Mucosa of rectum (tissue), 2 donors: ENCODE data around the gene IL31.

Experiments
- H3K27ac ChIP-seq, 2 donors: one replicate each; pipeline ENCODE4 v1.7.0; 2013; ENCODE audit warnings: inconsistent platforms in 2 of 2, low read depth in 2 of 2, low read length in 2 of 2
- H3K27me3 ChIP-seq, 2 donors: one replicate each; pipeline ENCODE4 v1.7.0; 2013; ENCODE audit warnings: low read length in 2 of 2; ENCODE audit not compliant: control insufficient read depth in 2 of 2, insufficient read depth in 2 of 2
- H3K36me3 ChIP-seq, 2 donors: one replicate each; pipeline ENCODE4 v1.7.0; 2013; ENCODE audit warnings: low read length in 2 of 2; ENCODE audit not compliant: control insufficient read depth in 2 of 2, insufficient read depth in 2 of 2
- H3K4me1 ChIP-seq, 2 donors: one replicate each; pipeline ENCODE4 v1.7.0; 2013; ENCODE audit warnings: low read length in 2 of 2, mild to moderate bottlenecking in 1 of 2; ENCODE audit not compliant: control insufficient read depth in 2 of 2, insufficient read depth in 2 of 2
- H3K4me3 ChIP-seq, 2 donors: one replicate each; pipeline ENCODE4 v1.7.0; 2013; ENCODE audit warnings: low read length in 2 of 2
- H3K9ac ChIP-seq, 2 donors: one replicate each; pipeline ENCODE4 v1.7.0; 2013; ENCODE audit warnings: low read length in 2 of 2, low read depth in 1 of 2, mild to moderate bottlenecking in 1 of 2
- H3K9me3 ChIP-seq, 2 donors: one replicate each; pipeline ENCODE4 v1.7.0; 2013; ENCODE audit warnings: low read length in 2 of 2; ENCODE audit not compliant: control insufficient read depth in 2 of 2
- donor health status: healthy.
- donor health status: Normal muscosa, but diverticular disease.

Gene IL31

GRCh38 chr12:122141911-122142725, 31.9 kb downstream of the IL31 start:
- Histone ChIP-seq H3K9me3 (no peaks in the 10 kb centered on the region), H3K27me3 (no peaks in the 10 kb centered on the region), H3K27ac (no peak overlapping the region), H3K4me3 (no peak overlapping the region), H3K9ac (no peak overlapping the region), H3K4me1 (no peaks in the 10 kb centered on the region), H3K36me3 (peaks cover 51 to 67% of the 10 kb centered on the region in 2 donors)

- Histone ChIP-seq H3K9ac (no peak overlapping the region), H3K4me3 (no peak overlapping the region), H3K9me3 (no peaks in the 10 kb centered on the region), H3K36me3 (peaks cover 59 to 74% of the 10 kb centered on the region in 2 donors), H3K4me1 (no peaks in the 10 kb centered on the region), H3K27ac (no peak overlapping the region), H3K27me3 (no peaks in the 10 kb centered on the region)
These were observed 33.4 kb downstream of the IL31 start for GRCh38 chr12:122140467-122141257.

GRCh38 chr12:122139941-122140340, 34.1 kb downstream of the IL31 start:
- no peaks in the 10 kb centered on the region for H3K27me3 ChIP-seq
- H3K4me3 ChIP-seq: no peak overlapping the region
- H3K9me3 ChIP-seq: no peaks in the 10 kb centered on the region
- no peak overlapping the region for H3K9ac ChIP-seq
- no peak overlapping the region for H3K27ac ChIP-seq
- H3K4me1 ChIP-seq: no peaks in the 10 kb centered on the region
- H3K36me3 ChIP-seq: peaks cover 67 to 82% of the 10 kb centered on the region in 2 donors

GRCh38 chr12:122139266-122139665, 34.8 kb downstream of the IL31 start:
- no peaks in the 10 kb centered on the region for H3K27me3 ChIP-seq
- H3K9me3 ChIP-seq: no peaks in the 10 kb centered on the region
- peaks cover 68 to 84% of the 10 kb centered on the region in 2 donors for H3K36me3 ChIP-seq
- no peak overlapping the region for H3K4me3 ChIP-seq
- no peak overlapping the region for H3K27ac ChIP-seq
- no peak overlapping the region for H3K9ac ChIP-seq
- H3K4me1 ChIP-seq: no peaks in the 10 kb centered on the region

GRCh38 chr12:122138616-122139015, 35.4 kb downstream of the IL31 start:
- H3K36me3 ChIP-seq: peaks cover 73 to 84% of the 10 kb centered on the region in 2 donors
- H3K4me3 ChIP-seq: no peak overlapping the region
- H3K4me1 ChIP-seq: no peaks in the 10 kb centered on the region
- no peak overlapping the region for H3K27ac ChIP-seq
- H3K27me3 ChIP-seq: no peaks in the 10 kb centered on the region
- no peak overlapping the region for H3K9ac ChIP-seq
- H3K9me3 ChIP-seq: no peaks in the 10 kb centered on the region

- Histone ChIP-seq H3K27me3 (no peaks in the 10 kb centered on the region), H3K4me1 (no peaks in the 10 kb centered on the region), H3K27ac (no peak overlapping the region), H3K9me3 (no peaks in the 10 kb centered on the region), H3K9ac (no peak overlapping the region), H3K36me3 (peaks cover 73 to 84% of the 10 kb centered on the region in 2 donors), H3K4me3 (no peak overlapping the region)
These were observed 35.8 kb downstream of the IL31 start for GRCh38 chr12:122138181-122138580.

GRCh38 chr12:122137681-122138080, 36.3 kb downstream of the IL31 start:
- H3K27ac ChIP-seq: no peak overlapping the region
- no peak overlapping the region for H3K4me3 ChIP-seq
- no peaks in the 10 kb centered on the region for H3K27me3 ChIP-seq
- peaks cover 75 to 84% of the 10 kb centered on the region in 2 donors for H3K36me3 ChIP-seq
- no peak overlapping the region for H3K9ac ChIP-seq
- no peaks in the 10 kb centered on the region for H3K9me3 ChIP-seq
- H3K4me1 ChIP-seq: no peaks in the 10 kb centered on the region

GRCh38 chr12:122137229-122137628, 36.8 kb downstream of the IL31 start:
- no peaks in the 10 kb centered on the region for H3K27me3 ChIP-seq
- H3K36me3 ChIP-seq: peaks cover 75 to 84% of the 10 kb centered on the region in 2 donors
- no peak overlapping the region for H3K27ac ChIP-seq
- no peak overlapping the region for H3K4me3 ChIP-seq
- no peaks in the 10 kb centered on the region for H3K4me1 ChIP-seq
- H3K9me3 ChIP-seq: no peaks in the 10 kb centered on the region
- no peak overlapping the region for H3K9ac ChIP-seq

- Histone ChIP-seq H3K4me3 (no peak overlapping the region), H3K27ac (no peak overlapping the region), H3K4me1 (no peaks in the 10 kb centered on the region), H3K9me3 (no peaks in the 10 kb centered on the region), H3K27me3 (no peaks in the 10 kb centered on the region), H3K9ac (no peak overlapping the region), H3K36me3 (peaks cover 69 to 81% of the 10 kb centered on the region in 2 donors)
These were observed 38.5 kb downstream of the IL31 start for GRCh38 chr12:122135437-122136031.
